H7 (cell line): ENCODE data around the gene BBS1. TPM values are rescaled to one million over a fixed set of nuclear protein-coding genes. Genes with fewer than 3 reads are reported as not detected.

Source experiments
- DNase-seq: peaks from one replicate; pipeline ENCODE4 v3.0.0; 2012
- H3K27me3 ChIP-seq: 2 replicates; pipeline ENCODE4 v1.6.0; 2011; ENCODE audit warnings: mild to moderate bottlenecking, low read length; ENCODE audit not compliant: control insufficient read depth, insufficient read depth
- H3K36me3 ChIP-seq: replicated peaks from 2 replicates; pipeline ENCODE4 v1.5.1; 2011; ENCODE audit warnings: low read length; ENCODE audit not compliant: control insufficient read depth, insufficient read depth
- H3K4me3 ChIP-seq: 2 replicates; pipeline ENCODE4 v1.5.1; 2011; ENCODE audit warnings: low read depth, mild to moderate bottlenecking, control low read depth, low read length, moderate library complexity; ENCODE audit not compliant: insufficient read depth
- total RNA-seq: library from RNA; depleted of rRNA; stranded (reverse); fragments of >200 nt; shearing (Covaris generic); gene quantifications from 2 replicates; pipeline ENCODE4 v1.2.3, GENCODE V29; 2014

BBS1 gene
- total RNA-seq, 1 experiment from 2014 or later, result 25.4 TPM

GRCh38 chr11:66561975-66562248 is 51.5 kb downstream of the BBS1 start:
- Histone ChIP-seq H3K27me3 (no peaks in the 10 kb centered on the region), H3K36me3 (peaks cover 19% of the 10 kb centered on the region), H3K4me3 (no peak overlapping the region)
- DNase-seq, result no peak

DNA sequence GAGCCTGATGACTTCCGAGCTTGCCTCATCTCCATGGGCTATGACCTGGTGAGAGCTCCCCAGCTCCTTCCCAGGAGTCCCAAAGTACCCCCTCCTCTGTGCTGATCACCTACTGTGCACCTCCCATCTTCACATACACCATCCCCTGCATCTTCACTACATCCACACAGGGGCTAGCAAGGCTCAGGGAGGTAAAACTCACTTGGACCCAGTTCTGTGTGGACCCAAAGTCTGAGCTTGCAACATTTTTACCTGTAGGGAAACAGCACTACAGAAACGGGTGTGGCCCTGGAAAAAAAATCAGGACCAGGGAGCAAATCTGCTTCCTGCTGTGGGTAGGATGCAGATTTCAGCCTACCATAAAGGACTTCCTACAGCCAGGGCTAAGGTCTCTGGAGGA is 51.8 kb downstream of the BBS1 start:
- H3K27me3 ChIP-seq, result no peaks in the 10 kb centered on the region
- no peak for DNase-seq
- no peak overlapping the region for H3K4me3 ChIP-seq
- peaks cover 16% of the 10 kb centered on the region for H3K36me3 ChIP-seq

GRCh38 chr11:66562907-66563583 is 52.6 kb downstream of the BBS1 start:
- Histone ChIP-seq H3K27me3 (no peaks in the 10 kb centered on the region), H3K4me3 (no peak overlapping the region), H3K36me3 (peaks cover 12% of the 10 kb centered on the region)
- DNase-seq, result peak; percentile 51

DNA sequence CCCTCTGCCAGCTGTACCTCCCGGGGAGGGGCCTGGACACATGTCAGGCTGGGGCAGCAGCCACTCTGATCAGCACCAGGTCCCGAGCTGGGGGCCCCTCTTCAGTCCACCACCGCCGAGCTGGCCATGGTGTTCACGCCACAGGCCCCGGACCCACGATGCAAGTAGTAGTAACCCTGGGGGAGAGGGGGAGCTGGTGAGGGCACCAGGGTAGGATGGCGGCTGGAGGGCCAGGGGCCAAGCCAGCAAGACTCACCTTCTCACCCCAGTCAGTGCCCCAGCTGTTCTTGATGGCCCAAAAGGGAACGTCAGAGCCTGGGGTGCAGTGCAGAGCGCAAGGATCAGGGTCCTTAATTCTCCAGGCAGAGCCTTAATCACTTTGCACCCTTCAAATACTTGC is 53.4 kb downstream of the BBS1 start:
- Histone ChIP-seq H3K36me3 (peaks cover 11% of the 10 kb centered on the region), H3K4me3 (no peak overlapping the region), H3K27me3 (no peaks in the 10 kb centered on the region)
- peak; percentile 42 for DNase-seq

DNA sequence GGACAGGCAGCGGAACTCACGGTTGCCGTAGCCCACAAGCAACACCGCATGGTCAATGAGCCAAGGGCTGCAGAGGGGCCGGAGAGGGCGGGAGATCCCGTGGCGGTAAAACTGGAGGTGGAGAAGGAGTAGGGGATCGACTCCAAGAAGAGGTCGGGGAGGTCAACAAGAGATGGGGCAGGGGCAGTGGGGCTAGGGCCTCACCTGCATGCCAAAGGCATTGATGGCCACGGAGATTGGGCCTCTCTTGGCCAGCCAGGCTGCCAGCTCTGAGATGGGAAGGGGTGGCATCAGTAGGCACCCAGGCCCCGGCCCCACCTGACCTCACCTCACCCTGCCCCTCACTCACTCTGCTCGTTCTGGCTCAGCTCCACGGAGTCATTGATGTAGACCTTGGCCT is 54.1 kb downstream of the BBS1 start:
- H3K4me3 ChIP-seq, result no peak overlapping the region
- peak; percentile 50 for DNase-seq
- H3K36me3 ChIP-seq, result peaks cover 11% of the 10 kb centered on the region
- no peaks in the 10 kb centered on the region for H3K27me3 ChIP-seq

- Histone ChIP-seq H3K36me3 (peaks cover 11% of the 10 kb centered on the region), H3K27me3 (no peaks in the 10 kb centered on the region), H3K4me3 (no peak overlapping the region)
- no peak for DNase-seq
Observed at GRCh38 chr11:66564984-66565383, 54.5 kb downstream of the BBS1 start.

- DNase-seq, result no peak
- no peak overlapping the region for H3K4me3 ChIP-seq
- no peaks in the 10 kb centered on the region for H3K27me3 ChIP-seq
- H3K36me3 ChIP-seq, result peaks cover 7% of the 10 kb centered on the region
Observed at GRCh38 chr11:66566221-66566620, 55.8 kb downstream of the BBS1 start.

GRCh38 chr11:66567787-66568123 is 57.3 kb downstream of the BBS1 start:
- Histone ChIP-seq H3K36me3 (no peaks in the 10 kb centered on the region; the same call in none of the 2 replicates), H3K4me3 (no peak overlapping the region), H3K27me3 (no peaks in the 10 kb centered on the region)
- DNase-seq, result no peak

DNA sequence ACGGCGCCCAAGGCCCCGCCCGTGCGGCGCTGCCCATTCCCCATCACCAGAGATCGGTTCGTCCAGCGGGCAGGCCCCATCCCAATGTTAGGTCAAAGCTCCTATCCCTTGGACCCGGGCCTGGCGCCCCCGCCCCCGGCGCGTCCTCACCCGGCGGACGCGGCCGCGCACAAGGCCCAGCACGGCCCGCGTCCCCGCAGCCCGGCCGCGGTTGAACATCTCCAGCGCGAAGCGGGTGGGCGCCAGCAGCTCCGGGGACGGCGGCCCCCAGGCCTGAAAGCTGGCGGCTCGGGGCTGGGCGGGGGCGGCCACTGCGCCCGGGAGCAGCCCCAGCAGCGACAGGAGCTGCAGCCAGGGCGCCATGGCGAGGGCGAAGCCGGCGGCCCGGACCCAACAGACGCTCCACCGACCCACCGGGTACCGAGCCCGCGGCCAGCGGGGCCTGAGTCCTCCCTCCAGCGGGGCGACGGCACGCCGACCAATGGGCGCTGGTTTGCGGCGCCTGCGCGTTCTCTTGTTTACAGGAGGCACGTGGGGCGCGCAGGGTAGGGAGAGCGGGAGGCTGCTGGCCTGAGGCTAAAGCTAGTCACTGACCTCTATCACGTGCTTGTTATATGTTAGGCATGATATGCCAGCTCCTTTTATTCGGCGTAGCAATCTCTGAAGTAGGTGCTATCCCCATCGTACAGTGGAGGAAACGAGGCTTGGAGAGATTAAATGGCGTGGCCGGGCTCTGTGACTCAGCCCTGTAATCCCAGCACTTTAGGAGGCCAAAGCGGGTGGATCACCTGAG is 57.9 kb downstream of the BBS1 start, which contains the start of gene CTSF:
TSS of gene CTSF (minus strand) at position 483 of the 793 bp plus-strand sequence. CDS start at position 363, 120 bp downstream.
- Histone ChIP-seq H3K27me3 (no peaks in the 10 kb centered on the region), H3K4me3 (no peak within 1 kb of the TSS), H3K36me3 (no peaks in the 10 kb centered on the region; the same call in 1 of the 2 replicates)
- DNase-seq, result peak; percentile 63

DNA sequence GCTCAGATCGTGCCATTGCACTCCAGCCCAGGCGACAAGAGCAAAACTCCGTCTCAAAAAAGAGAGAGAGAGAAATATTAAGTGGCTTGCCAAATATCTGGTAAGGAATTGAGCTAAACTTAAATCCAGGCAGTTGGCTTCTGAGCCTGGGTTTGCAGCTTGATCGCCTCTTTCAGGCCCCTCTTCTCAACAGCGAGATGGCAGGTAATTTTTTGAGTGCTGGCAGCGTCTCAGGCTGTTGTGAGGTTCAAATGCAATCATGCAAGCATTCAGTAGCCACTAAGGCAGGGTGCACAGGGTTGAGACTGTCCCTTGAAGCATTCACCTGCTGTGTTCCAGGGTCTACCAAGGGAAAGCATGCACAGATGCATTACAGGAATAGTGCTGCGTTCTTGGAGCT is 58.6 kb downstream of the BBS1 start:
- Histone ChIP-seq H3K36me3 (no peaks in the 10 kb centered on the region; the same call in 1 of the 2 replicates), H3K27me3 (no peaks in the 10 kb centered on the region), H3K4me3 (no peak overlapping the region)
- DNase-seq, result peak; percentile 39

GRCh38 chr11:66570079-66570849 is 59.8 kb downstream of the BBS1 start:
- H3K36me3 ChIP-seq, result no peaks in the 10 kb centered on the region; the same call in 1 of the 2 replicates
- no peak overlapping the region for H3K4me3 ChIP-seq
- no peaks in the 10 kb centered on the region for H3K27me3 ChIP-seq
- peak; percentile 73 for DNase-seq

- Histone ChIP-seq H3K36me3 (no peaks in the 10 kb centered on the region; the same call in 1 of the 2 replicates), H3K4me3 (no peak overlapping the region), H3K27me3 (no peaks in the 10 kb centered on the region)
- no peak for DNase-seq
Observed at GRCh38 chr11:66570850-66571180, 60.4 kb downstream of the BBS1 start.

GRCh38 chr11:66579017-66579606 is 68.7 kb downstream of the BBS1 start:
- peak; percentile 92 for DNase-seq
- Histone ChIP-seq H3K4me3 (no peak overlapping the region), H3K36me3 (no peaks in the 10 kb centered on the region), H3K27me3 (no peaks in the 10 kb centered on the region)

DNA sequence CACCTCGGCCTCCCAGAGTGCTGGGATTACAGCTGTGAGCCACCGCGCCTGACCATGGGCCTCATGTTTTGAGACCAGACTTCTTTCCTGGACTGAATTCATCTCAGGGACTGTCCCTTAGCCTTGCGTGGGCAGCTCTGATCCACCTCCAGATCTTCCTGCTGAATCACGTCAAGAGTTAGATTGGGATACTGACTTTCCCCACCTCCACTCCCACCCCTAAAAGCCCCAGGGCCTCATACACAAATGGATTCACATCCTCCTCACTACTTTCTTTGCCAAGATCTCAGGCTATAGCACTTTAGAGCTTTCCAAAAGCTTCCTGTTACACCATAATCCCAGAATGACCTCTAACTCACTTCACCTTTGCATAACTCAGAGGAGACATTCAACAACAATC is 70.4 kb downstream of the BBS1 start:
- no peak for DNase-seq
- no peak overlapping the region for H3K4me3 ChIP-seq
- no peaks in the 10 kb centered on the region for H3K27me3 ChIP-seq
- H3K36me3 ChIP-seq, result no peaks in the 10 kb centered on the region
